GM19395 (cell line): ENCODE data around the gene ZFC3H1.

ENCODE experiments used
- ATAC-seq: cut with Tn5 transposase; IDR thresholded peaks from one replicate; pipeline ENCODE4 v1.9.1; 2021; ENCODE audit warnings: mild to moderate bottlenecking, moderate library complexity; ENCODE audit not compliant: unreplicated experiment

Gene ZFC3H1

DNA sequence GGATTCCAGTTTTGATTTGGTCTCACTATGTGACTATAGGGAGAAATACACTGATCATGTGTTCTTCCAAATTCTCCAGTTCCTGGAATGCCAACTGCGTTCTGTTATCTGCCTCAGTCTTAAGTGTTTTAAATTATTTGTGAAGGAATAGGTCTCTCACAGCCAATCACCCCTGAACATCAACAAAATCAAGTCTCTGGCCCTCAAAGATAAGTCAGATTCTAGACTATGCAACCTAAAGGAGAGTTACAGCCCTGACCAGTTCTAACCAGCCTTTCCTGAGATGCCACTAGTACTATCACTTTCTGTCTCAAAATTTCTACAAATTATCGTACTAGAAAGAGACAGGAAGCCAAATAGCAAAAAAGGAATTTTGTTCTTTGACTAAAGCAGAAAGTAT, 22.3 kb downstream of the ZFC3H1 start:
- ATAC-seq, result no peak

DNA sequence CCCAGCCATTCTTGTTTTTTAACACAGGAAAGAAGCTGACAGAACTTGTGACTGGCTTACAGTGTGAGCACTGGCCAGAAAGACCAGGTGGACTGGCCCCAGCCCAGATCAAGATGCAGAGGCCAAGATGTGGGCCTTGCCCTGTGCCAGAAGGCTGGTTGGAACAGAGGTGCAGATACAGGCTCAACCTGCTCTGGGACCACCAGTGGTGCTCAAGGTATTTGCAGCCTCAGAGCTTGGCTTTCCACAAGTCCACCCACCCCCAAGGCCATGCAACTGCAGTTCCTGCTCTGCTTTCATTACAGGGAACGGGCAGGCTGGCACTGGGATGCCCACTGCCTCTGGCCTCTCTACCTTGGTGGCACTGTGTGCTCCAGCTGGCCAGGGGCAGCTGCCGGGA, 23.3 kb downstream of the ZFC3H1 start:
- no peak for ATAC-seq

- ATAC-seq, result peak; percentile 42
Observed at GRCh38 chr12:71639341-71639760, 24.3 kb downstream of the ZFC3H1 start.

DNA sequence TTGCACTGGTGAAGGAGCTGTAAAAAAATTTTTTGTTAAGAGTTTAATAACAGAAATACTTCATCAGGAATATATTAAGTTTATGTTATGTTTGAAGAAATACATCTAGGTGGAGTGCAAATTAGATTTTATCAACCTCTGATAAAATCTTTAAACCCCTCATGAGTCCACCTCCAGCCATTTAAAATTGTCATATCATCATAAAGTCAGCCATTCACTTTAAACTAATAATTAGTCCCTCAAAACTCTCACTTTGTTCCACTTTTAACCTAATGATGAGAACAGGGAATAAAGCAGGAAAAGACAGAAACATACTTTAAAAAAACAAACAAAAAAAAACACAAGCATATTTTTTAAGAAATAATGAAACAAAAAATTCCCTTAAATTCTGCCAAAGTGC, 25.1 kb downstream of the ZFC3H1 start:
- ATAC-seq, result no peak

GRCh38 chr12:71636704-71637115, 26.9 kb downstream of the ZFC3H1 start:
- peak; percentile 71 for ATAC-seq

DNA sequence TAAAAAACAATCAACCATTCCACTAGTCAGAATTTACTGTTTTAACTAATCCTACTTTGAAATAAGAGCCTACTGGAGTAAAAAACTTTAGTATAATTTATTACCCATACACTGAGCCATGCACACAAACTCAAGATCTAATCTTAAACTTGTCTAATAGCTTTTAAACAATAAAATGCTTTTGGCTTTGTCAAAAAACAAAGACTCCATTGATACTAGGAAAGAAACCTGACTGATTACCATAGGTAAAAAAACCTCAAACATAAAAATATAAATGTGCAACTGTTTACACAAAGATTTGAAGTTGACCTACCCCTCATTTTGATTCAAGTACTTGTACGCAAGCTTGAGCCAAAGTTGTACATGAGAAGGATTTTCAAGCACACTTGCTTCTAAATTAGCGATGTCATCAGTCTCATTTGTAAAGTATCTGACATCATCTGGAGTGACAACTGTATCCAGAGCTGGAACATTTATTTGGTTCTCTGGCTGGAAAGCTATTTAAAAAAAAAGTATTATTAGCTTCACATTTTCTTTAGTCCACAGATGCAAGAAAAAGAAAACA, 36.1 kb downstream of the ZFC3H1 start:
- no peak for ATAC-seq

DNA sequence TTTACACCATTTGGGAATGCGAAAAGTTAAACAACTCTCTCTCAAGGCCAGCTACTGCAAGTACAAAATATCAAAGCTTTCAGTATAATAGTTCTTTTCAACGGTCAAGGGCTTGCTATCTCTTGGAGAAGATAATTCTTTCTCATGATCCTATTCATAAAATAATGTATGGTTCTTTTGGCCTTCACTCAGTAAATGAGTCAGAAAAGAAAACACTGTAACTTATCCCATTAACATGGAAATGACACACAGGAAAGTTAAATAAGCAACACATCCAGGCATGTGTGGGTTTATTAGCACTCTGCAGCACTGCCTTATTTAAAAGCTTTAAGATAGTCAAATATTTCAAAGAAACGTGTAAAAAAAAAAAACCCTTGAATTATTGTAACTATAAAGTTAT, 36.9 kb downstream of the ZFC3H1 start:
- ATAC-seq, result no peak

DNA sequence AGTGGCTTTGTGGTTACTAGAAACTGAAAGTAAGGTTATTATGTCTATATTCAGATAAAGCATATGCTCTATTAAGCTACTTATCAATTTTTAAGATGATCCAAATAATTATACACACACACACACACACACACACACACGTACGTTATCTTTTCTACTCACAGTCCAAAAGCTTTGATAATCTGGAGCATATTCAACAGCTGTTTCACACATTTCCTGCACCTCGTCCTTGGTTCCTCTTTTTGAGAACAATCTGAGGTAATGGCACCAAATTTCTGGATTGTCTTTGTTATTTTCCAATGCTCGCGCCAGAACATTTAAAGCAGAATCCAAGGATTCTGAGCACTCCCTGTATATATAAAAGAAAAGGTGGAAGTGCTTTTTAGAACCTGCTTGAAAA, 37.5 kb downstream of the ZFC3H1 start:
- ATAC-seq, result peak; percentile 74

DNA sequence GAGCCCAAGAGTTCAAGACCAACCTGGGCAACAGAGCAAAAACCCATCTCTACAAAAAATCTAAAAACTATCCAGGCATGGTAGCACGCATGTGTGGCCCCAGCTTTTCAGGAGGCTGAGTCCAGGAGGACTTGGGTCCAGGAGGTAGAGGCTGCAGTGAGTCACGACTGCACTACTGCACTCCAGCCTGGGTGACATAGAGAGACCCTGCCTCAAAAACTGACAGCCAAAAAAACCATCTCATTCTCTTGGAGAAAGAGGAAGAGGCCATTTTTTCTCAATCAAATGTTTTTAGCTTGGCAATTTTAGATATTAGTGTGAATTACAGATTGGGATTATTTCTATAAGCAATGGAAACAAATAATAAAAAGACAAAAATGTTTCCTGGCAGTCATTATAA, 38.2 kb downstream of the ZFC3H1 start:
- no peak for ATAC-seq

DNA sequence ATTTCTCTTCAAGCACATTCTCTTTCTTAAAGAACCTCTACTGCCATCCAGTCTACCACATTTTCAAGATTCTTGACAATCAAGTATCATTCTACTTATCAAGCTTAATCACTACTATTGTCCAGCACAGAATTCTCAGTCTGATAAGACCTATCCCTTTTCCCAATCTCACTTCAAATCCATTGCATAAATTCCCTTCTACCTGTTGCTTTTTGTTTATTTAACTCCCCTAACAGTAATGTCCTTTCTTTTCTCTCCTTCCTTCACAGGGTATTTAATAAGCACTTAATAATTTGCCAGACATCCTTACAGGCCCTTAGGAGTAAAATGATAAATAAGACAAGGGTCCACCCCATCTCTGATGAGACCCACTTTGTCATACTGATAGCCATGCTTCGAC, 41.7 kb downstream of the ZFC3H1 start:
- ATAC-seq, result no peak

DNA sequence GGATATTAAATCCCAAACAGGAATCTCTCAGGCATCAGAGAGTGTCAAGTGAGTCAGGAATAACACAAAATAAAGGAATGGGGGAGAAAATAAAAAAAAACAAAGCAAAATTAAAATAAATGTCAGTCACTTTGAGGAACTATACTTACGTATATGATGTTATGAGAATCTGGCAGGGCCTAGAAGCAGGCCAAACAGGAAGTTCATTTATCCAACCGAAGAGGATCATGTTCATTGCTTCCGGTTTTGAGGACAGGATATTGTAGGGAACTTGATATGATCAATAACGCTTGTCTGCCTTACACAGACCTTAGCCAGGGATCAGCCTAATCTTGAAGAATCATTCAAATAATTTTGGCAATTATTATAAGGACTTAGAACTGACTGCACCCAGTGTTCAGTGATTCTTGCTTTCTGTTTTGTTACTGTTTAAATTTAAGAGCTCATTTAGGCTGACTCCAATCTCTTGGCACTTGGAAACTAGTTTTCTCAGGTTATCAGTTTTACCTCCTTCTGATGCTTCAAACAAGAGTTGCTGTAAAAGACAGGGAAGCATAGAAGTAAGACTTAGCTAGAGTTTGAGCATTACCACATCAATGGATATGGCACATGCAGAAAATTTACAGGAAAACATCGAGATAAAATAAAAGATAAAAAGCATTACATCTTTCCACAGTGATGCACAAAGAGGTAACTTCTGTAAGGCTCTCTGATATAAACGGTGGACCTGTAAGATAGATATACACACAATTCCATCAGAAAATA, 53.4 kb downstream of the ZFC3H1 start:
- no peak for ATAC-seq

- ATAC-seq, result no peak
Observed at GRCh38 chr12:71607494-71608330, 55.9 kb downstream of the ZFC3H1 start.

DNA sequence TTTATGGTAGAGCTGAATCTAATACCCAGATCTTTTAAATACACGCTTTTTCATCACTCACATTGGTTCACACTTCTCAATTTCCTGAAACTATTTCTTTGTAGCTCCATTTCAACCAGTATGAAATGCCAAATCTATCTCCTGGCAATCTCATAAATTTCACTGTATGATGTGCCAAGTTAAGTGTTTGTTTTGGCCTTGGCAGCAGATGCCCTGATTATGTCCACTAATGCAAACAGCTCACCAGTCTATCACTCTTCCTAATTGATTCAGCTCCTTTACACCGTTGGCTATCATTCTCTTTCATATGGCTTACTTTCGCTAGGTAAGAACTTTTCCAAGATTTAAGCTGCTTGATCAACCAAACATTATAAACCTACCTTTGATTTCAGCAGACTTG, 58.6 kb downstream of the ZFC3H1 start:
- ATAC-seq, result no peak

DNA sequence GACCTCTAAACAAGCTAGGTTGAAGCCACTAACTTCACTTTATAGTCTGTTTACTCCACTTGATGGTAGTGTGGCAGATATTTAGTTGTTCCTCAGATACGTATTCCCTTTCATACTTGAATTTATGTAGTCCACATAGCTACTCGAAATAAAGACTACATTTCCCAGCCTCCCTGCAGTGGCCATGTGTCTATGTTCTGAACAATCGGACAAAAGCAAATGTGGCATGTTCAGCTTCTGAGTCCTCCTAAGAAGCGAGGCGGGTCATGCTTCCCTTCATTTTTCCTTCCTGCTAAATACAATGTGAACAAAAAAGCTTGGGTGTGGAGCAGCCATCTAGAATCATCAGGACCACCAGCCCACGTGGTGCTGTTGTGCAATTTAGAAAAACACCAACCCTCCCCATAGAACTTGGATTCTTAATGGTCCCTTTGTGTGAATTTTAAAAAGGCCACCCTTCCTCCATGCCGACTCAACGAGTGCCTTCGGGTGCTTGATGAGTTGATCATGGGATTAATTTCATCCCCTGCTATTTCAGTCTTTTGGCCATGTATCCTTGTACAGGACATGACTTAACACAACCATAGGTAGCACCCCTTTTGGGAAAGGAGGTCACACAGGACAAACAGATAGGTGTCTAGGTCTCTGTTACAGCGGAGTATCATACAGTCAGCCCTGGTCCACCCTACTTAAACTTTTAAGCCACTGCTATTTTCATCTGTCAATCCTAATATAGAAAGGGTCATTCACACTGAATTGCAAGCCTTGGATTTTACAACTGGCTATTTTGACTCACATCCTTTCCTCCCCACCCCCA, 60.7 kb downstream of the ZFC3H1 start:
- ATAC-seq, result no peak

- ATAC-seq, result no peak
Observed at GRCh38 chr12:71601546-71601945, 62.1 kb downstream of the ZFC3H1 start.

DNA sequence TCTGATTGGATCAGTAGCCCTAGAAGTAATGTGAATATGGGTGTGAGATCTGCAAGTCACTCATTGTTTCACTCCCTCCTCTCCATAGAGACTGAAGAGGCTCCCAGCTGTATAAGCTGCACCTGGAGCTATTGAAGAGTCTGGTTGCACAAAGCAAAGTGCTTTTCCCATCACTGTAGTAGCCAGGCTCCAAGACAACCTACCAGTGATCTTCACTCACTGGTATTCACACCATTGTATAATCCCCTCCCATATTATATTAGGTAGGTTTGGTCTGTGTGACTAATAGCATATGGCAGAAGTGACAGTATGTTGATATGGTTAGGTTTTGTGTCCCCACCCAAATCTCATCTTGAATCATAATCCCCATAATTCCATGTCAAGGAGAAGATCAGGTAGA, 64.4 kb downstream of the ZFC3H1 start:
- no peak for ATAC-seq

- no peak for ATAC-seq
Observed at GRCh38 chr12:71594214-71594948, 69.3 kb downstream of the ZFC3H1 start.

DNA sequence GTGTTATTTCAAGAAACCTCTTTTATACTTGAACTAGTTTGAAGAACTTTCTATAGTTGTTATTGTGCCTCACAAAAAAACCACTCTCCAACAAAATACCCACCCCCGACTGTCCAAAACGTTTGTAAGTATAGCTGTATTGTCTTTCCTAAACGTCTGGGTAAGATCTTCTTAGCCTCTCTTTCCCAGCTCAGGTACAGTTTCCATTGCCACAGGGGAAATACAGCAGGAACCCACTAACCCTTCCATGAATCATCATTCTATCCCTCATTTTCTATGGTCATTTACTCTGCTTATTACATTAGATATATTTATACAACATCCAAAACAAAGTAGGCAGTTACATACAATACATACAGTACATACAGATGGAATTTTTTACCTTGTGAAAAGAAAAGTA, 70.8 kb downstream of the ZFC3H1 start:
- ATAC-seq, result no peak

GRCh38 chr12:71591601-71592000, 72.0 kb downstream of the ZFC3H1 start:
- no peak for ATAC-seq

GRCh38 chr12:71589478-71589881, 74.2 kb downstream of the ZFC3H1 start:
- no peak for ATAC-seq
